B cell (primary cell): Measurements from ENCODE around the gene METTL23. TPM values are rescaled to one million over a fixed set of nuclear protein-coding genes. Genes with fewer than 3 reads are reported as not detected.

Source experiments
- ATAC-seq: fragments of 200-7000 bp; cut with Tn5 transposase; one replicate; pipeline ENCODE4 v1.10.0; 2021; ENCODE audit warnings: low read depth, mild to moderate bottlenecking, moderate number of reproducible peaks, moderate library complexity
- CTCF ChIA-PET: fragments of 350-600 bp; sonication (Branson Sonifier 250); formaldehyde crosslinking; loops from one replicate; lab custom pipeline; 2021; ENCODE audit warnings: antibody characterized with exemption, inconsistent platforms; lab: Charles Lee
- POLR2A ChIA-PET: fragments of 350-600 bp; sonication (Branson Sonifier 250); formaldehyde crosslinking; loops from one replicate; lab custom pipeline; 2021; ENCODE audit warnings: antibody characterized with exemption; lab: Charles Lee
- DNase-seq: peaks from one replicate; pipeline ENCODE4 v3.0.0; 2013
- H2AFZ ChIP-seq: 2 replicates; pipeline ENCODE4 v1.6.1; 2012; ENCODE audit warnings: mild to moderate bottlenecking, low read depth, low read length; ENCODE audit not compliant: insufficient read depth, poor library complexity, severe bottlenecking
- H3K27ac ChIP-seq, 2 donors: 1 replicate in 1 of 2; 2 replicates in 1 of 2; pipeline ENCODE4 v1.5.1; 2012 to 2013; ENCODE audit warnings: low read length in 2 of 2, mild to moderate bottlenecking in 2 of 2, moderate library complexity in 1 of 2
- H3K27me3 ChIP-seq, 4 experiments: fragments of 200-600 bp in 1 of 4; sonication (generic) in 1 of 4; replicated peaks in 1 of 4; 1 replicate in 2 of 4; 2 replicates in 2 of 4; pipeline versions ENCODE4 v1.6.1 to v1.7.0; 2013 to 2016; ENCODE audit warnings: low read length in 3 of 4, mild to moderate bottlenecking in 2 of 4, mixed read lengths in 1 of 4, moderate library complexity in 1 of 4; ENCODE audit not compliant: insufficient read depth in 4 of 4, control insufficient read depth in 3 of 4; ENCODE audit errors: control extremely low read depth in 1 of 4
- H3K36me3 ChIP-seq, 2 experiments: replicated peaks in 1 of 2; 1 replicate in 1 of 2; 2 replicates in 1 of 2; pipeline versions ENCODE4 v1.6.1 to v1.7.1; 2013; ENCODE audit warnings: low read length in 1 of 2; ENCODE audit not compliant: insufficient read depth in 2 of 2, control insufficient read depth in 1 of 2; ENCODE audit errors: control extremely low read depth in 1 of 2, extremely low read depth in 1 of 2
- H3K4me1 ChIP-seq, 2 donors: fragments of 200-600 bp in 1 of 2; sonication (generic) in 1 of 2; 1 replicate in 1 of 2; 2 replicates in 1 of 2; pipeline versions ENCODE4 v1.5.1 to v1.6.1; 2013 to 2017; ENCODE audit warnings: low read length in 2 of 2; ENCODE audit not compliant: control insufficient read depth in 2 of 2, insufficient read depth in 2 of 2
- H3K4me2 ChIP-seq: replicated peaks from 2 replicates; pipeline ENCODE3; 2012; ENCODE audit warnings: mild to moderate bottlenecking, low read depth, low read length; ENCODE audit not compliant: poor library complexity, severe bottlenecking
- H3K4me3 ChIP-seq, 5 experiments: fragments of 200-600 bp in 1 of 5; sonication (generic) in 1 of 5; 1 replicate in 3 of 5; 2 replicates in 2 of 5; pipeline versions ENCODE4 v1.5.1 to v1.7.0; 2011 to 2016; ENCODE audit warnings: low read length in 4 of 5, mild to moderate bottlenecking in 4 of 5, low read depth in 2 of 5, control low read depth in 1 of 5, moderate library complexity in 1 of 5; ENCODE audit not compliant: insufficient read depth in 1 of 5; ENCODE audit errors: control extremely low read depth in 1 of 5, extremely low read depth in 1 of 5
- H3K79me2 ChIP-seq: fragments of 200-600 bp; sonication (generic); one replicate; pipeline ENCODE4 v1.6.0; 2016; ENCODE audit warnings: low read length; ENCODE audit not compliant: control insufficient read depth, insufficient read depth
- H3K9ac ChIP-seq: fragments of 200-600 bp; sonication (generic); 2 replicates; pipeline ENCODE4 v1.6.1; 2017; ENCODE audit warnings: mild to moderate bottlenecking, low read length, moderate library complexity
- H3K9me3 ChIP-seq, 3 donors: one replicate each; pipeline versions ENCODE4 v1.6.1 to v1.7.1; 2013; ENCODE audit warnings: low read length in 2 of 3; ENCODE audit not compliant: control insufficient read depth in 2 of 3, insufficient read depth in 1 of 3; ENCODE audit errors: control extremely low read depth in 1 of 3
- H4K20me1 ChIP-seq: 2 replicates; pipeline ENCODE4 v1.6.0; 2012; ENCODE audit warnings: mild to moderate bottlenecking, low read length; ENCODE audit not compliant: insufficient read depth, control insufficient read depth, poor library complexity, severe bottlenecking
- H3K27ac Mint-ChIP-seq: one replicate; pipeline ENCODE4 v1.8.0; 2021; ENCODE audit warnings: mixed read lengths
- H3K27me3 Mint-ChIP-seq: one replicate; pipeline ENCODE4 v1.8.0; 2021; ENCODE audit warnings: mixed read lengths
- H3K4me1 Mint-ChIP-seq: one replicate; pipeline ENCODE4 v1.8.0; 2021; ENCODE audit warnings: mixed read lengths
- H3K4me3 Mint-ChIP-seq: one replicate; pipeline ENCODE4 v1.8.0; 2021; ENCODE audit warnings: mixed read lengths
- H3K9me3 Mint-ChIP-seq: one replicate; pipeline ENCODE4 v1.8.0; 2022; ENCODE audit warnings: mixed read lengths; ENCODE audit not compliant: insufficient read depth
- EZH2 ChIP-seq: IDR thresholded peaks from 2 replicates; pipeline ENCODE4 v1.6.1; 2012; ENCODE audit warnings: borderline replicate concordance, low read depth, mild to moderate bottlenecking, moderate library complexity, low read length; ENCODE audit not compliant: insufficient read depth, poor library complexity, severe bottlenecking
- WGBS: methylation state at CpG from one replicate; pipeline ENCODE4 v1.1.5; 2013; ENCODE audit warnings: missing lambda C conversion rate; ENCODE audit not compliant: insufficient coverage; 5-methylcytosine and 5-hydroxymethylcytosine counted together
- intact Hi-C: fragments of 100-400 bp; cut with micrococcal nuclease; formaldehyde crosslinking; loops from one replicate; pipeline ENCODE4 v1.10.0; 2022
- polyA plus RNA-seq: library from polyadenylated mRNA; depleted of rRNA; stranded (reverse); fragments of >200 nt; gene quantifications from 2 replicates; pipeline ENCODE4 v1.2.3, GENCODE V29; 2012
- small RNA-seq: library from RNA; depleted of rRNA; stranded (forward); fragments of <200 nt; gene quantifications from one replicate; pipeline ENCODE3, GENCODE V24; 2012; ENCODE audit warnings: low replicate concordance, low read depth; ENCODE audit not compliant: insufficient read length
- total RNA-seq, 2 donors: library from RNA; stranded (reverse); fragments of 120-200 nt in 1 of 2; gene quantifications; 1 replicate in 1 of 2; 2 replicates in 1 of 2; pipeline versions ENCODE4 v1.2.3 to v1.2.4, GENCODE V29; 2013 to 2022
- TF ChIP-seq, protein P1 (sequence below): fragments of 200-600 bp; IDR thresholded peaks from one replicate; pipeline ENCODE4 v1.8.0; 2022; ENCODE audit warnings: antibody characterized with exemption, mild to moderate bottlenecking

Gene METTL23
- total and polyA plus RNA-seq, 2 donors (not counting 1 experiment from before 2014, with no cell fraction given), result 64.0 to 68.1 TPM

DNA sequence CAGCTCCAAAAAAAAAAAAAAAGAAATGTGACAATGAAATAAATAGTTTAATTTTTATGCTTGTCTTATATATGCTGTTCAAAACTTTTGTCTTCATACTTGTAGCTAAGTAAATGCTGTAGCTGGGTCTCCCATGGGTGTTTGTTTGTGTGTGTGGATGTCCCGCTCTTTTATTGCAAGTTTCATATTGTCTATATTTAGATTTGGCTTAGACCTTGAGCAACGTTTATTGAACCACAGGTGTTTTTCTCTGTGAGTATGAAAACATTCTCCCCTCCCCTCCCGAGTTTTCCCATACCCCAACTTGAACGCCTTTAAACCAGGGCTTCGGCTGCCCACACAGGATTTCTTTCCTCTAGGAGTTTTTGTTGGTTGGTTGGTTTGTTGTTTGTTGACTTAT, 56.5 kb downstream of the METTL23 start:
- no peak overlapping the region for H3K4me3 Mint-ChIP-seq
- intact Hi-C loops, result no loop called here
- Histone ChIP-seq H2AFZ (no peak overlapping the region), H3K36me3 (peaks cover 5 to 14% of the 10 kb centered on the region in 2 experiments), H3K79me2 (no peaks in the 10 kb centered on the region), H3K27me3 (no peaks in the 10 kb centered on the region), H3K4me2 (no peak overlapping the region), H3K4me1 (no peaks in the 10 kb centered on the region), H3K9ac (no peak overlapping the region), H4K20me1 (no peaks in the 10 kb centered on the region), H3K27ac (no peak overlapping the region), H3K4me3 (no peak overlapping the region), H3K9me3 (no peaks in the 10 kb centered on the region)
- DNase-seq (no peak), ATAC-seq (no peak)
- no peaks in the 10 kb centered on the region for H3K9me3 Mint-ChIP-seq
- no CpG with 5 or more reads among the region's 5 CpGs for WGBS
- POLR2A ChIA-PET, result interaction anchor here (0.6 to 0.7 kb wide), 2 partner anchors 17 to 106 kb away, joined by 4 to 5 read pairs; no protein-coding TSS in a partner anchor
- H3K27ac Mint-ChIP-seq, result no peak overlapping the region
- no peaks in the 10 kb centered on the region for H3K27me3 Mint-ChIP-seq
- no peaks in the 10 kb centered on the region for H3K4me1 Mint-ChIP-seq
- CTCF ChIA-PET, result interaction anchor here (0.6 to 0.7 kb wide), 3 partner anchors 40 to 89 kb away, joined by 3 to 4 read pairs (median 4); no protein-coding TSS in a partner anchor
- TF ChIP-seq, protein P1, sequence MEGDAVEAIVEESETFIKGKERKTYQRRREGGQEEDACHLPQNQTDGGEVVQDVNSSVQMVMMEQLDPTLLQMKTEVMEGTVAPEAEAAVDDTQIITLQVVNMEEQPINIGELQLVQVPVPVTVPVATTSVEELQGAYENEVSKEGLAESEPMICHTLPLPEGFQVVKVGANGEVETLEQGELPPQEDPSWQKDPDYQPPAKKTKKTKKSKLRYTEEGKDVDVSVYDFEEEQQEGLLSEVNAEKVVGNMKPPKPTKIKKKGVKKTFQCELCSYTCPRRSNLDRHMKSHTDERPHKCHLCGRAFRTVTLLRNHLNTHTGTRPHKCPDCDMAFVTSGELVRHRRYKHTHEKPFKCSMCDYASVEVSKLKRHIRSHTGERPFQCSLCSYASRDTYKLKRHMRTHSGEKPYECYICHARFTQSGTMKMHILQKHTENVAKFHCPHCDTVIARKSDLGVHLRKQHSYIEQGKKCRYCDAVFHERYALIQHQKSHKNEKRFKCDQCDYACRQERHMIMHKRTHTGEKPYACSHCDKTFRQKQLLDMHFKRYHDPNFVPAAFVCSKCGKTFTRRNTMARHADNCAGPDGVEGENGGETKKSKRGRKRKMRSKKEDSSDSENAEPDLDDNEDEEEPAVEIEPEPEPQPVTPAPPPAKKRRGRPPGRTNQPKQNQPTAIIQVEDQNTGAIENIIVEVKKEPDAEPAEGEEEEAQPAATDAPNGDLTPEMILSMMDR, result no peak
- no peak for TF ChIP-seq EZH2

Small RNA genes lying within 50 kb of the gene (small RNA-seq; reads per million reads assigned to genes)
- gene AC005837.3 (not detected), gene RF02271 (not detected), gene RNU6-97P (not detected), gene RNY4P36 (not detected)

Other genes starting within 250 kb of the METTL23 start
- 482 and 509 TPM in 2 replicates for gene RHBDF2, start 225.4 kb upstream of the METTL23 start, total RNA-seq
- 276 and 288 TPM in 2 replicates for gene RHBDF2, start 225.4 kb upstream of the METTL23 start, polyA plus RNA-seq
- gene CYGB, start 189.1 kb upstream of the METTL23 start, total RNA-seq, result 2.7 and 3.0 TPM in 2 replicates
- 0.14 and 0.42 TPM in 2 replicates for gene CYGB, start 189.1 kb upstream of the METTL23 start, polyA plus RNA-seq
- 30.6 and 34.4 TPM in 2 replicates for gene PRCD, start 186.8 kb upstream of the METTL23 start, total RNA-seq
- 10.5 and 18.0 TPM in 2 replicates for gene PRCD, start 186.8 kb upstream of the METTL23 start, polyA plus RNA-seq
- 2.7 TPM in 2 replicates for gene ST6GALNAC2, start 141.0 kb upstream of the METTL23 start, total RNA-seq
- 0.25 and 0.58 TPM in 2 replicates for gene ST6GALNAC2, start 141.0 kb upstream of the METTL23 start, polyA plus RNA-seq
- gene ST6GALNAC1, start 83.1 kb upstream of the METTL23 start, total RNA-seq, result not detected in 2 replicates
- gene ST6GALNAC1, start 83.1 kb upstream of the METTL23 start, polyA plus RNA-seq, result not detected in 2 replicates
- gene MXRA7, start 15.9 kb upstream of the METTL23 start, total RNA-seq, result 14.5 and 16.1 TPM in 2 replicates
- 5.5 and 8.4 TPM in 2 replicates for gene MXRA7, start 15.9 kb upstream of the METTL23 start, polyA plus RNA-seq
- 38.2 and 41.1 TPM in 2 replicates for gene JMJD6, start 233 bp upstream of the METTL23 start, total RNA-seq
- gene JMJD6, start 233 bp upstream of the METTL23 start, polyA plus RNA-seq, result 45.0 and 76.7 TPM in 2 replicates
- 356 and 362 TPM in 2 replicates for gene SRSF2, start 10.5 kb downstream of the METTL23 start, total RNA-seq
- gene SRSF2, start 10.5 kb downstream of the METTL23 start, polyA plus RNA-seq, result 764 and 844 TPM in 2 replicates
- 34.8 and 36.4 TPM in 2 replicates for gene MFSD11, start 11.3 kb downstream of the METTL23 start, total RNA-seq
- gene MFSD11, start 11.3 kb downstream of the METTL23 start, polyA plus RNA-seq, result 23.9 and 24.5 TPM in 2 replicates
- gene MGAT5B, start 141.6 kb downstream of the METTL23 start, total RNA-seq, result 37.8 and 41.4 TPM in 2 replicates
- gene MGAT5B, start 141.6 kb downstream of the METTL23 start, polyA plus RNA-seq, result 0.15 TPM in 1 of 2 replicates, not detected in the other